NK-92 treated with Interleukin-12 subunit alpha and Interleukin-12 subunit beta, amount 100 ng/mL, for 24 hours (cell line): ENCODE measurements around the gene CYS1.
"Not testable (repeated sequence)": the region's sequence is repeated elsewhere in the genome, so short reads cannot be mapped to it uniquely, and the experiment has no call there.

ENCODE experiments used
- DNase-seq: peaks from one replicate; lab custom pipeline; 2025; lab: John Stamatoyannopoulos, UW

Gene CYS1

GRCh38 chr2:10046931-10047330, 33.3 kb downstream of the CYS1 start:
- DNase-seq = no peak

- DNase-seq = no peak
Observed at GRCh38 chr2:10045561-10046355, 34.5 kb downstream of the CYS1 start.

- DNase-seq = no peak
Observed at GRCh38 chr2:10043906-10044601, 36.2 kb downstream of the CYS1 start.

GRCh38 chr2:10043256-10043905, 36.8 kb downstream of the CYS1 start, which contains the start of gene KLF11:
Gene KLF11 (plus strand): TSS chr2:10043550. CDS start chr2:10043717, 167 bp downstream.
- no peak for DNase-seq

GRCh38 chr2:10042301-10043161, 37.7 kb downstream of the CYS1 start:
- DNase-seq = no peak

- DNase-seq = no peak
Observed at GRCh38 chr2:10041711-10042110, 38.5 kb downstream of the CYS1 start.

- no peak for DNase-seq
Observed at GRCh38 chr2:10039658-10040410, 40.4 kb downstream of the CYS1 start.

- DNase-seq = no peak
Observed at GRCh38 chr2:10038716-10039115, 41.5 kb downstream of the CYS1 start.

GRCh38 chr2:10038123-10038522, 42.1 kb downstream of the CYS1 start:
- DNase-seq = no peak

- DNase-seq = no peak
Observed at GRCh38 chr2:10036095-10036884, 43.9 kb downstream of the CYS1 start.

GRCh38 chr2:10035633-10036032, 44.6 kb downstream of the CYS1 start:
- no peak for DNase-seq

GRCh38 chr2:10035053-10035422, 45.2 kb downstream of the CYS1 start:
- DNase-seq = no peak

GRCh38 chr2:10034333-10035052, 45.7 kb downstream of the CYS1 start:
- no peak for DNase-seq

- no peak for DNase-seq
Observed at GRCh38 chr2:10033251-10034006, 46.8 kb downstream of the CYS1 start.

- DNase-seq = no peak
Observed at GRCh38 chr2:10032746-10033105, 47.5 kb downstream of the CYS1 start.

- DNase-seq = no peak
Observed at GRCh38 chr2:10031886-10032745, 48.1 kb downstream of the CYS1 start.

GRCh38 chr2:10030798-10031197, 49.4 kb downstream of the CYS1 start:
- not testable (repeated sequence) for DNase-seq

- DNase-seq = no peak
Observed at GRCh38 chr2:10030311-10030736, 49.9 kb downstream of the CYS1 start.
